ENCODE measurements around the gene PCDHGB5.
"Not testable (repeated sequence)": the region's sequence is repeated elsewhere in the genome, so short reads cannot be mapped to it uniquely, and the experiment has no call there.

The PCDHGB5 gene

GRCh38 chr5:141397756-141398551 is at the start of gene PCDHGB5:
PCDHGB5 (plus strand) TSS chr5:141397947; CDS start chr5:141398128, 181 bp downstream.
- not testable (repeated sequence) for TF ChIP-seq TAF1 (IDR thresholded peaks at IDR 0.05; ENCODE audit: low read depth); EGR1 (IDR thresholded peaks at IDR 0.05); EP300 (IDR thresholded peaks at IDR 0.05; ENCODE audit: borderline replicate concordance)

GRCh38 chr5:141349917-141350619 is 47.7 kb upstream of the PCDHGB5 start, which contains the start of gene PCDHGB1:
PCDHGB1 (plus strand) TSS chr5:141350099; CDS start chr5:141350261, 162 bp downstream.
- TF ChIP-seq RAD21 (IDR thresholded peaks at IDR 0.05; ENCODE audit: low read depth) (peak; percentile 49), TCF12 (IDR thresholded peaks at IDR 0.05; ENCODE audit: low read depth) (no peak)

- TF ChIP-seq NFIC (IDR thresholded peaks at IDR 0.05) (no peak), RAD21 (IDR thresholded peaks at IDR 0.05; ENCODE audit: low read depth) (no peak), TEAD4 (IDR thresholded peaks at IDR 0.05) (no peak), FOXM1 (IDR thresholded peaks at IDR 0.05; ENCODE audit: borderline replicate concordance, low read depth) (no peak), REST (IDR thresholded peaks at IDR 0.05; ENCODE audit: low read depth) (no peak), USF1 (IDR thresholded peaks at IDR 0.05) (no peak), CREB1 (IDR thresholded peaks at IDR 0.05; ENCODE audit: low read depth) (no peak), ZBTB7A (IDR thresholded peaks at IDR 0.05; ENCODE audit: low read depth) (no peak), YY1 (IDR thresholded peaks at IDR 0.05; ENCODE audit: low read depth) (no peak), TAF1 (IDR thresholded peaks at IDR 0.05; ENCODE audit: low read depth) (no peak), MAX (IDR thresholded peaks at IDR 0.05) (no peak)
These were observed 46.2 kb upstream of the PCDHGB5 start for GRCh38 chr5:141351591-141351990.

GRCh38 chr5:141354900-141355469 is 42.8 kb upstream of the PCDHGB5 start, which contains the start of gene PCDHGA4:
PCDHGA4 (plus strand) TSS chr5:141355021; CDS start chr5:141355108, 87 bp downstream.
- TF ChIP-seq MAX (IDR thresholded peaks at IDR 0.05) (no peak), RAD21 (IDR thresholded peaks at IDR 0.05; ENCODE audit: low read depth) (peak; percentile 22; the same call in 1 of the 2 replicates)

- no peak for TF ChIP-seq EP300 (IDR thresholded peaks at IDR 0.05; ENCODE audit: borderline replicate concordance)
- TF ChIP-seq NFIC (IDR thresholded peaks at IDR 0.05) = no peak
- no peak for TF ChIP-seq TAF1 (IDR thresholded peaks at IDR 0.05; ENCODE audit: low read depth)
- TF ChIP-seq RAD21 (IDR thresholded peaks at IDR 0.05; ENCODE audit: low read depth) = no peak
- no peak for TF ChIP-seq MAX (IDR thresholded peaks at IDR 0.05)
- TF ChIP-seq YY1 (IDR thresholded peaks at IDR 0.05; ENCODE audit: low read depth) = no peak
- TF ChIP-seq ZBTB7A (IDR thresholded peaks at IDR 0.05; ENCODE audit: low read depth) = no peak
- TF ChIP-seq TEAD4 (IDR thresholded peaks at IDR 0.05) = no peak
- no peak for TF ChIP-seq CREB1 (IDR thresholded peaks at IDR 0.05; ENCODE audit: low read depth)
These were observed 42.1 kb upstream of the PCDHGB5 start for GRCh38 chr5:141355641-141356040.

- TF ChIP-seq CEBPB (IDR thresholded peaks at IDR 0.05) (no peak), TEAD4 (IDR thresholded peaks at IDR 0.05) (no peak), TCF12 (IDR thresholded peaks at IDR 0.05; ENCODE audit: low read depth) (no peak), ZBTB7A (IDR thresholded peaks at IDR 0.05; ENCODE audit: low read depth) (no peak), USF1 (IDR thresholded peaks at IDR 0.05) (no peak), YY1 (IDR thresholded peaks at IDR 0.05; ENCODE audit: low read depth) (no peak), EGR1 (IDR thresholded peaks at IDR 0.05) (no peak), CREB1 (IDR thresholded peaks at IDR 0.05; ENCODE audit: low read depth) (no peak), RAD21 (IDR thresholded peaks at IDR 0.05; ENCODE audit: low read depth) (no peak), MAX (IDR thresholded peaks at IDR 0.05) (no peak), FOXM1 (IDR thresholded peaks at IDR 0.05; ENCODE audit: borderline replicate concordance, low read depth) (no peak), EP300 (IDR thresholded peaks at IDR 0.05; ENCODE audit: borderline replicate concordance) (no peak), REST (IDR thresholded peaks at IDR 0.05; ENCODE audit: low read depth) (no peak), NFIC (IDR thresholded peaks at IDR 0.05) (no peak)
These were observed 41.6 kb upstream of the PCDHGB5 start for GRCh38 chr5:141356133-141356532.

Data from Ishikawa (cell line).